Muscle of leg (tissue), 11 donors: ENCODE results near the gene NPIPA1. TPM values are rescaled to one million over a fixed set of nuclear protein-coding genes. Genes with fewer than 3 reads are reported as not detected.
"Not testable (repeated sequence)": the region's sequence is repeated elsewhere in the genome, so short reads cannot be mapped to it uniquely, and the experiment has no call there.

ENCODE experiments used
- DNase-seq: peaks from one replicate; pipeline ENCODE4 v3.0.0; 2013
- H3K27ac ChIP-seq: one replicate; pipeline ENCODE4 v1.5.1; 2013; ENCODE audit warnings: mild to moderate bottlenecking, low read length, control low read depth
- H3K27me3 ChIP-seq: one replicate; pipeline ENCODE4 v1.6.1; 2013; ENCODE audit warnings: low read length; ENCODE audit not compliant: control insufficient read depth, insufficient read depth
- H3K36me3 ChIP-seq: one replicate; pipeline ENCODE4 v1.6.1; 2013; ENCODE audit warnings: low read length; ENCODE audit not compliant: control insufficient read depth, insufficient read depth
- H3K4me1 ChIP-seq: one replicate; pipeline ENCODE4 v1.6.1; 2013; ENCODE audit warnings: low read length; ENCODE audit not compliant: control insufficient read depth, insufficient read depth
- H3K4me3 ChIP-seq: one replicate; pipeline ENCODE4 v1.5.1; 2013; ENCODE audit warnings: low read length, control low read depth
- H3K9me3 ChIP-seq: replicated peaks from 2 replicates; pipeline ENCODE4 v1.6.1; 2013; ENCODE audit warnings: low read depth, low read length; ENCODE audit not compliant: control insufficient read depth
- WGBS: methylation state at CpG from one replicate; pipeline ENCODE4 v1.1.5; 2013; ENCODE audit warnings: missing lambda C conversion rate; ENCODE audit not compliant: insufficient coverage; 5-methylcytosine and 5-hydroxymethylcytosine counted together
- polyA plus RNA-seq, 8 donors: library from polyadenylated mRNA; unstranded; fragments of 120-200 nt; gene quantifications; one replicate each; pipeline versions ENCODE4 v1.2.1 to v1.2.3, GENCODE V29; 2013; ENCODE audit warnings: inconsistent platforms in 1 of 8, low replicate concordance in 1 of 8; ENCODE audit not compliant: insufficient read length in 8 of 8, insufficient read depth in 1 of 8
- total RNA-seq: library from RNA; stranded (reverse); fragments of 120-200 nt; gene quantifications from one replicate; pipeline ENCODE4 v1.2.4, GENCODE V29; 2013

Gene NPIPA1
- total and polyA plus RNA-seq, 9 donors, result 77.6 to 132 (median 102) TPM

- Histone ChIP-seq H3K27ac (peak overlapping the region; percentile 13), H3K4me3 (peak overlapping the region; percentile 37)
- not testable (repeated sequence) for DNase-seq, H3K4me1 ChIP-seq, H3K27me3 ChIP-seq, H3K36me3 ChIP-seq, H3K9me3 ChIP-seq
- no CpG with 5 or more reads among the region's 33 CpGs for WGBS
These were observed 25.3 kb upstream of the NPIPA1 start for GRCh38 chr16:14911954-14912353.

- H3K36me3 ChIP-seq, H3K27me3 ChIP-seq, DNase-seq, H3K4me1 ChIP-seq, H3K4me3 ChIP-seq, H3K27ac ChIP-seq, H3K9me3 ChIP-seq: not testable (repeated sequence)
- WGBS, result no CpG with 5 or more reads among the region's 11 CpGs
These were observed 24.7 kb upstream of the NPIPA1 start for GRCh38 chr16:14912588-14912987.

DNA sequence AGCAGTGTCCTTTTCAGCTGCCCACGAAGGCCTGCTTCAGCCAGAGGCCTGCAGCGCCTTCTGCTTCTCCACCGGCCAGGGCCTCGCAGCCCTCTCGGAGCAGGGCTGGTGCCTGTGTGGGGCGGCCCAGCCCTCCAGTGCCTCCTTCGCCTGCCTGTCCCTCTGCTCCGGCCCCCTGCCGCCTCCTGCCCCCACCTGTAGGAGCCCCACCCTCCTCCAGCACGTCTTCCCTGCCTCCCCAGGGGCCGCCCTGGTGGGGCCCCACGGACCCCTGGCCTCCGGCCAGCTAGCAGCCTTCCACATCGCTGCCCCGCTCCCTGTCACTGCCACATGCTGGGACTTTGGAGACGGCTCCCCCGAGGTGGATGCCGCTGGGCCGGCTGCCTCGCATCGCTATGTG lies 18.7 kb upstream of the NPIPA1 start:
- H3K4me1 ChIP-seq, H3K36me3 ChIP-seq, H3K4me3 ChIP-seq, H3K27me3 ChIP-seq, H3K27ac ChIP-seq, H3K9me3 ChIP-seq: not testable (repeated sequence)
- WGBS, result no CpG with 5 or more reads among the region's 21 CpGs
- peak; percentile 9 for DNase-seq

DNA sequence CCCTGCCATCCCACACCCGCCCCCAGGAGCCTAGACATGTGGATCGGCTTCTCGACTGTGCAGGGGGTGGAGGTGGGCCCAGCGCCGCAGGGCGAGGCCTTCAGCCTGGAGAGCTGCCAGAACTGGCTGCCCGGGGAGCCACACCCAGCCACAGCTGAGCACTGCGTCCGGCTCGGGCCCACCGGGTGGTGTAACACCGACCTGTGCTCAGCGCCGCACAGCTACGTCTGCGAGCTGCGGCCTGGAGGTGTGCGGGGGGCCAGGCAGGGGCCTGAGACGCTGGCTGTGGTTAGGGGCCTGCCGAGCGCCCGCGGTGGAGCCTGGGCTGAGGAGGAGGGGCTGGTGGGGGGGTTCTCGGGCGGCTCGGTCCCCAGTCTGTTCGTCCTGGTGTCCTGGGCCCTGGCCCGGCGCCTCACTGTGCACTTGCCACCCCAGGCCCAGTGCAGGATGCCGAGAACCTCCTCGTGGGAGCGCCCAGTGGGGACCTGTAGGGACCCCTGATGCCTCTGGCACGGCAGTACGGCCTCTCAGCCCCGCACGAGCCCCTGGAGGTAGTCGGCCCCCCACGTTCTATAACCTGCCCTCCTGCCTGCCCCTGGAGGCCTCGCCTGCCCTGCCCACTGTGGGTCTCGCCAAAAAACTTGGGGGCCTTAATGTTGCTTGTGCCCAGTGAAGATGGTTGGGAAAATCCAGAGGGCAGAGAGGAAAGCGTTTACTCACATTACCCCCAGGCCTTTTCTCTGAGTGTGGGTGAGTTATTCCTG lies 17.2 kb upstream of the NPIPA1 start:
- H3K9me3 ChIP-seq, H3K27me3 ChIP-seq, H3K4me1 ChIP-seq, H3K4me3 ChIP-seq, H3K36me3 ChIP-seq, H3K27ac ChIP-seq: not testable (repeated sequence)
- DNase-seq, result peak; percentile 21
- WGBS, result no CpG with 5 or more reads among the region's 41 CpGs

- H3K36me3 ChIP-seq, H3K9me3 ChIP-seq, DNase-seq, H3K27ac ChIP-seq, H3K4me3 ChIP-seq, H3K27me3 ChIP-seq, H3K4me1 ChIP-seq: not testable (repeated sequence)
- WGBS, result no CpG with 5 or more reads among the region's 27 CpGs
These were observed 15.0 kb upstream of the NPIPA1 start for GRCh38 chr16:14922285-14922684.

DNA sequence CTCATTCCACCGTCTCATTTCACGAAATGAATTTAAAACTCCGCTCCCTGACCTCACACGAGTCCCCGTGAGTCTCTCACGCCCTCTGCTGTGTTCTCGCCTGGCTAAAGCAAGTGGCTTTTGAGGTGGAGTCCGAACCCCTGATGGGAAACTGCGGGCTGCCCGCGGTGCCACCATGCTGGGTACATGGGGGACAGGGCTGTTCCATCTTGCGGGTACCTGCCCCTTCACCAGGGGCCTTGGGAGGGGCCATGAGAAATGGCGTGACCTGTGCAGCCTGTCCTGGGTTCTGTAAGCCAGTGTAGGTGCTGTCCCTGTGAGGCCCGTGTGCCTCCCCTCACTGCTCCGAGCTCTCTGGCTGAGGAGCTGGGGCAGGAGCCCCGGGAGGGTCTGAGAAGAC lies 14.3 kb upstream of the NPIPA1 start:
- not testable (repeated sequence) for H3K4me1 ChIP-seq, H3K4me3 ChIP-seq, H3K9me3 ChIP-seq, H3K27ac ChIP-seq, DNase-seq, H3K36me3 ChIP-seq, H3K27me3 ChIP-seq
- WGBS, result no CpG with 5 or more reads among the region's 16 CpGs

- WGBS, result no CpG with 5 or more reads among the region's 31 CpGs
- not testable (repeated sequence) for H3K27ac ChIP-seq, H3K36me3 ChIP-seq, DNase-seq, H3K9me3 ChIP-seq, H3K27me3 ChIP-seq, H3K4me3 ChIP-seq, H3K4me1 ChIP-seq
These were observed 13.7 kb upstream of the NPIPA1 start for GRCh38 chr16:14923394-14924088.

- H3K27ac ChIP-seq, H3K4me1 ChIP-seq, DNase-seq, H3K9me3 ChIP-seq, H3K27me3 ChIP-seq, H3K4me3 ChIP-seq, H3K36me3 ChIP-seq: not testable (repeated sequence)
- WGBS, result no CpG with 5 or more reads among the region's 17 CpGs
These were observed 12.9 kb upstream of the NPIPA1 start for GRCh38 chr16:14924359-14924758.

GRCh38 chr16:14924982-14925381 lies 12.3 kb upstream of the NPIPA1 start:
- H3K4me3 ChIP-seq, H3K36me3 ChIP-seq, H3K27ac ChIP-seq, DNase-seq, H3K27me3 ChIP-seq, H3K4me1 ChIP-seq, H3K9me3 ChIP-seq: not testable (repeated sequence)
- no CpG with 5 or more reads among the region's 18 CpGs for WGBS

DNA sequence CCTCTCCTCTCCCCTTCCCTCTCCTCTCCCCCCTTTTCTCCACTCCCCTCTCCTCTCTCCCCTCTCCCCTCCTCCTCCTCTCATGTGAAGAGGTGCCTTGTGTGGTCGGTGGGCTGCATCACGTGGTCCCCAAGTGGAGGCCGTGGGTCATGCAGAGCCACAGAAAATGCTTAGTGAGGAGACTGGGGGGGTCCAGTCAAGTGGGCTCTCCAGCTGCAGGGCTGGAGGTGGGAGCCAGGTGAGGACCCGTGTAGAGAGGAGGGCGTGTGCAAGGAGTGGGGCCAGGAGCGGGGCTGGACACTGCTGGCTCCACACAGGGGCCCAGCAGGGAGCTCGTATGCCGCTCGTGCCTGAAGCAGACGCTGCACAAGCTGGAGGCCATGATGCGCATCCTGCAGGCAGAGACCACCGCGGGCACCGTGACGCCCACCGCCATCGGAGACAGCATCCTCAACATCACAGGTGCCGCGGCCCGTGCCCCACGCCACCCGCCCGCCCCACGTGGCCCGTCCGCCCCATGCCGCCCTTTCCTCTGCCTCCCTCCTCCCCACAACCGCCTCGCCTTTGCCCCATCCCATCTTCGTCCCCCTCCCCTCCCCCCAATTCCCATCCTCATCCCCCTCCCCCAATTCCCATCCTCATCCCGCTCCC lies 9.1 kb upstream of the NPIPA1 start:
- WGBS, result no CpG with 5 or more reads among the region's 31 CpGs
- H3K4me1 ChIP-seq, H3K9me3 ChIP-seq, H3K27me3 ChIP-seq, H3K27ac ChIP-seq, H3K4me3 ChIP-seq, H3K36me3 ChIP-seq: not testable (repeated sequence)
- DNase-seq, result peak; percentile 27
